ENCODE data around the gene GM2A.

DNA sequence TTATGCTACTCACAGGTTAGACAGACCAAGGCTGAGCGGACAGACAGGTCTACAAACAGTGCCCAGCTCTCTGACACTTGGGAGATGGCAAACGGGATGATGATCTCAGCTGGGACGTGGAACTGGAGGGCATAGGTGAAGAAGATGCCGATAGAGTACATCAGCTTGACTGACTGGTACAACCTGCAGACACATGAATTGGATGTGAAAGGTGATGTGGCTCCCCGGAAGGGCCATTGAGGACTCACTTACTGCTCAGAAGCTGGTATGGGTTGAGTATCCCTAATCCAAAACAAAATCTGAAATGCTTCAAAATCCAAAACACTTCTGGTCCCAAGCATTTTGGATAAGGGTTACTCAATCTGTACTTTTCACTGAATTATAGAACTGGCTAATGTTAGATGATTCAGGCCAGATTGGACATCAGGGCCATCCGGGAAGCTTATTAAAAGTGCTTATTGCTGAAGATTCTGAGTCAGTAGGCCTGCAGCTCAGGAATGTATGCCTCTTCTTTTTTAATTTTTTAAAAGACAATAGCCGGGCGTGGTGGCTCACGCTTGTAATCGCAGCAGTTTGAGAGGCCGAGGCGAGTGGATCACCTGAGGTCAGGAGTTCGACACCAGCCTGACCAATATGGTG, 28.1 kb downstream of the GM2A start:
- TF ChIP-seq, protein P1, sequence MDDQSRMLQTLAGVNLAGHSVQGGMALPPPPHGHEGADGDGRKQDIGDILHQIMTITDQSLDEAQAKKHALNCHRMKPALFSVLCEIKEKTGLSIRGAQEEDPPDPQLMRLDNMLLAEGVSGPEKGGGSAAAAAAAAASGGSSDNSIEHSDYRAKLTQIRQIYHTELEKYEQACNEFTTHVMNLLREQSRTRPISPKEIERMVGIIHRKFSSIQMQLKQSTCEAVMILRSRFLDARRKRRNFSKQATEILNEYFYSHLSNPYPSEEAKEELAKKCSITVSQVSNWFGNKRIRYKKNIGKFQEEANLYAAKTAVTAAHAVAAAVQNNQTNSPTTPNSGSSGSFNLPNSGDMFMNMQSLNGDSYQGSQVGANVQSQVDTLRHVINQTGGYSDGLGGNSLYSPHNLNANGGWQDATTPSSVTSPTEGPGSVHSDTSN (IDR thresholded peaks at IDR 0.05) = no peak
- TF ChIP-seq EP300 (IDR thresholded peaks at IDR 0.05; ENCODE audit: borderline replicate concordance in 1 of 2, low read depth in 1 of 2, low read length in 1 of 2) = no peak
- TF ChIP-seq, protein P2, sequence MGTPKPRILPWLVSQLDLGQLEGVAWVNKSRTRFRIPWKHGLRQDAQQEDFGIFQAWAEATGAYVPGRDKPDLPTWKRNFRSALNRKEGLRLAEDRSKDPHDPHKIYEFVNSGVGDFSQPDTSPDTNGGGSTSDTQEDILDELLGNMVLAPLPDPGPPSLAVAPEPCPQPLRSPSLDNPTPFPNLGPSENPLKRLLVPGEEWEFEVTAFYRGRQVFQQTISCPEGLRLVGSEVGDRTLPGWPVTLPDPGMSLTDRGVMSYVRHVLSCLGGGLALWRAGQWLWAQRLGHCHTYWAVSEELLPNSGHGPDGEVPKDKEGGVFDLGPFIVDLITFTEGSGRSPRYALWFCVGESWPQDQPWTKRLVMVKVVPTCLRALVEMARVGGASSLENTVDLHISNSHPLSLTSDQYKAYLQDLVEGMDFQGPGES (IDR thresholded peaks at IDR 0.05; ENCODE audit: low read depth, low read length) = no peak

Data from SK-N-SH (cell line).